GM11168 (cell line): ENCODE data around the gene CDA.

Experiments
- in situ Hi-C: fragments of 300-500 bp; cut with MboI; formaldehyde crosslinking; loops from one replicate; pipeline ENCODE4 v1.12.0; 2022; ENCODE audit warnings: low sequenced_read_pairs; ENCODE audit not compliant: unreplicated experiment

CDA gene

DNA sequence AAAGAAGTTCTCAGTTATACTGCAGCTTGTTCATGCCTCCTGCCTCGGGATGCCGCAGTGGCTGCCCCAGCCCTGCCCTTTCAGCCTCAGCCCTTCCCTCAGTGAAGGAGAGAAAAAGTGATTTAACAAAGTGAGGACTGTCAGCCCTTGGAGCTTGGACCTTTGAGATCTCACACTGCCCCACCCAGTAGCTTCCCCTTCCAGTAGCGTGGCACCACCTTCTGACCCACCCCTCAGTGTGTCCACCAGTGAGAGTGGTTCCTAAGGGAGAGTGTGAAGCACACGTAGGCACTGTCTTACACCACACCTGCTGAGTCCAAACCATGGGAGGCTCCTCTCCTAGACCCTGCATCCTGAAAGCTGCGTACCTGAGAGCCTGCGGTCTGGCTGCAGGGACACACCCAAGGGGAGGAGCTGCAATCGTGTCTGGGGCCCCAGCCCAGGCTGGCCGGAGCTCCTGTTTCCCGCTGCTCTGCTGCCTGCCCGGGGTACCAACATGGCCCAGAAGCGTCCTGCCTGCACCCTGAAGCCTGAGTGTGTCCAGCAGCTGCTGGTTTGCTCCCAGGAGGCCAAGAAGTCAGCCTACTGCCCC lies at the start of gene CDA:
TSS of gene CDA (plus strand) at position 464 of the 592 bp plus-strand sequence. CDS start at position 497, 33 bp downstream.
- in situ Hi-C loops, result no loop called here

DNA sequence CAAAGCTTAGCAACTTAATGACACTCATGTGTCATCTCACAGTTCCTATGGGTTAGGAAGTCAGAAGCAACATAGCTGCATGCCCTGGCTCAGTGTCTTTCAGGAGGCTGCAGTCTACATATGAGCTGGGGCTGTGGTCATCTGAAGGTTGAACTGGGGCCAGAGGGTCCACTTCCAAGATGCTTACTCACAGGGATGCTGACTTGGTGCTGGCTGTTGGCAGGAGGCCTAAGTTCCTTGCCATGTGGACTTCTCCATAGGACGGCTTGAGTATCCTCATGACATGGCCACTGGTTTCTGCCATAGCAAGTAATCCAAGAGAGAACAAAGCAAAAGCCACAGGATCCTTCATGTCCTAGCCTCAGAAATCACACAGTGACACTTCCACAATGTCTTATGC lies 48.6 kb upstream of the CDA start:
- in situ Hi-C loops, result no loop called here

DNA sequence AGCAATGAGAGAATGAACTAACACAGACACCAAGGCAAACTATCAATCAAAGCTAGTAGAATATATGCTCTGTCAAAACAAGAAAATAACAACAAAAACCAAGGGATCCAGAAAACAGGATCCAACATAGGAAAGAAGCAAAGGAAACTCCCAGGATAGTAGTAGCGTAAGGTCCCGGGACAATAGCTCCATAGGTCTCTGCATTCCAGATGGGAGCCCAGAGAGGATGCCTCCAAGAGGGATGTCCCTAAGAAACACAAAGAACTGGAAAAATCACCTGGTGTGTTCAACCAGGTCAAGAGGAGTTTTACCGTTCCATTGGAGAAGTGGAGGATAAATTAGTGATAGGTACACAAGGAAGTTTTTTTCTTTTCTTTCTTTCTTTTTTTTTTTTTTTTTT lies 42.3 kb upstream of the CDA start:
- in situ Hi-C loops, result no loop called here

GRCh38 chr1:20551161-20551560 lies 37.7 kb upstream of the CDA start:
- in situ Hi-C loops, result no loop called here

DNA sequence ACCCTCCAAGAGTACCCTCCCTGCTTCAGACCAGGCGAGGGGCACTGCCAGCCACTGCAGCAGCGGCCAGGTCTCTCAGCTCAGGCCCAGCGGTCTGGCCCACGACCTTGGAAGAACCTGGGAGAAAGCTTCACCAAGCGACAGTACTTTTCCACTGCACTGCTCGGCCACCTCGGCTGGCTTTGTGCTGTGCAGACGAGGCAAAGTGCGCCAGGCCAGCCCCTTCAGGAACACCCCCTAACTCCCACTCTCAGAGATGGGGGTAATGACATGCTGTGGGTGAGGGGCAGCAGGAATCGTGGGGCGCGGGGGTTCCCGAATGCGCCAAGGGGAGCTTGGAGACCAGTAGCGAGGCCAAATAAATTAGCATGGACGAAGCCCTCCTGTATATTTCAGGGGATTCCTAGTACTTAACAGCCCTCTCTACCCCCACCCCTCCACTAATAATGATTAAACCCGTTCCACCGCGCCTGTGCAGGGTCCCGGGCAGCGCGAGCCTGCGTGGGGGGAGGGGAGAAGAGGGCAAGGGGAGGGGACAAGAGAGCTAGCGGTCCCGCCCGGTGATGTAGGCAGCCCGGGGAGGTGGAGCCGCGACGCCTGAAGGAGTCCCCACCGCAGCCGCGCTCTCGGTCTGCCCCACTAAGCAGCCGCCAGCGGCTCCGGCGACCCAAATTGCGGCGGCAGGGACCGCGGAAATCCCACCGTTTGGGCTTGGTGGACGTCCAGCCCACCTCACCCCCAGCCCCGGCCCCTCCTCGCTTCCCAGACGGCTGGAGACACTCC lies 36.8 kb upstream of the CDA start, which contains the start of gene FAM43B:
TSS of gene FAM43B (plus strand) at position 629 of the 783 bp plus-strand sequence. CDS start 401 bp downstream, outside the sequence.
- in situ Hi-C loops, result no loop called here

DNA sequence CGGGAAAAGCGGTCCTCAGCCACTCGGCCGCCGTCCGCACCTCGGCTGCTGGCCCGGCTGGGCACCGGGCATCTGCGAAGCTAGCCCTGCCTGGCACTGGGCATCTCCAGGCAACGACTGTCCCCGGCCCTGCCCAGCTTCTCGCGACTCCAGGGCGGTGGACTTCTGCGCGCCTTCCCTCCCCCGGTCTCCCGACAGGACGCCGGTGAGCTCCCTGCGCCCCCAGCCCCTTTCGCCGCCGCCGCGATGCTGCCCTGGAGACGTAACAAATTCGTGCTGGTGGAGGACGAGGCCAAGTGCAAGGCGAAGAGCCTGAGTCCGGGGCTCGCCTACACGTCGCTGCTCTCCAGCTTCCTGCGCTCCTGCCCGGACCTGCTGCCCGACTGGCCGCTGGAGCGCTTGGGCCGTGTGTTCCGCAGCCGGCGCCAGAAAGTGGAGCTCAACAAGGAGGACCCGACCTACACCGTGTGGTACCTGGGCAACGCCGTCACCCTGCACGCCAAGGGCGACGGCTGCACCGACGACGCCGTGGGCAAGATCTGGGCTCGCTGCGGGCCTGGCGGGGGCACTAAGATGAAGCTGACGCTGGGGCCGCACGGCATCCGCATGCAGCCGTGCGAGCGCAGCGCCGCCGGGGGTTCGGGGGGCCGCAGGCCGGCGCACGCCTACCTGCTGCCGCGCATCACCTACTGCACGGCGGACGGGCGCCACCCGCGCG lies 36.0 kb upstream of the CDA start:
- in situ Hi-C loops, result no loop called here

- in situ Hi-C loops, result no loop called here
Measured at GRCh38 chr1:20555025-20555757, 33.7 kb upstream of the CDA start.

GRCh38 chr1:20555758-20556120 lies 33.2 kb upstream of the CDA start:
- in situ Hi-C loops, result no loop called here

DNA sequence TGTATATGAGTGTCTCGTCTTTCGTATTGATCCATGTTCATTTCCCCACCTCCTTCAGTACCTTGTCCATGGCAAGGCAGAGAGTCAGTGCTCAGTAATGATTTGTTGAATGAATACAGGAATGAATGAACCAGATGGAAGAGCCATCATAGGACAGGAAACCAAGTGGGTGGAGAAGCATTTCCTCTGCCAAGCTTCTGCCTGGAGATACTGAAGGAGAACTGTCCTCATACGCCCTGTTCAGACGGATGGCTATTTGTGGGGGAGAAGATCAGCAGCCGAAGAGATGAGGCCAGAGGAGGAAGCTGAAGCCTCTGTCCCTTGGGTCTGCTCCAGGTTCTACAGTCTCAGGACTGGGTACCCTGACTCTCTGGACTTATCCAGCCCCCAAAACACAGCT lies 30.7 kb upstream of the CDA start:
- in situ Hi-C loops, result no loop called here

DNA sequence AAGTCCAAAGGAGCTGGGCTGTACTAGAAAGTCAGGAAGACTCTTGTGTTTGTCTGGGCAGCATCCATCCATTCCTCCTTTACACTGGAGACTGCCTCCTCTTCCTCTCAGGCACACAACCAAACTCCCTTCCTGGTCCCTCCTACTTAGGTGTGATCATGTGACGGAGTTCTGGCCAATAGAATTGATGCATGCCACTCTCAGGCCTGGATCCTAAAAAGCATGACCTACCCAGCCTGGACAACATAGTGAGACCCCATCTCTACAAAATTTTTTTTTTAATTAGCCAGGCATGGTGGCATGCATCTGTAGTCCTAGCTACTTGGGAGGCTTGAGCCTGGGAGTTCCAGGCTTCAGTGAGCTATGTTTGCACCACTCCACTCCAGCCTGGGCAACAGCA lies 27.9 kb upstream of the CDA start:
- in situ Hi-C loops, result no loop called here

DNA sequence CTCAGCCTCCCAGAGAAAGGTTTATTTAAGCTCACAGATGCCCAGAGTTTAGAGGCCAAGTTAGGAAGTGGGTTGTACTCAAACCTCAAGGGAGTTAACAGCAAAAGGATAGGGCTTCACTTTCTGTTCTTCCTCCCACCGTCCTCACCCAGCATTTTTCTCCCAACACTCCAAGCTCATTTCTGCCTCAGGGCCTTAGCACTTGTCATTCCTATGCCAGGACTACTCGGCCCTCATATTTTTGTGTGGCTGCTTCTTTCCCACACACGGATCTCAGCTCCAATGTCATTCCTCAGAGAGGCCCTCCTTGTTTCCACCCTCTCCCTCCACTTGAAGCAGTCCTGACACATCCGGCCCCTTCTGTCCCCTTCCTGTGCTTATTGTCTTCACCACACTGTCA lies 23.7 kb upstream of the CDA start:
- in situ Hi-C loops, result no loop called here

- in situ Hi-C loops, result loop anchor here (10.0 kb wide), 1 partner anchor 75 kb away; no protein-coding TSS in a partner anchor
Measured at GRCh38 chr1:20569523-20570098, 19.3 kb upstream of the CDA start.

- in situ Hi-C loops, result loop anchor here (10.0 kb wide), 1 partner anchor 73 kb away; no protein-coding TSS in a partner anchor
Measured at GRCh38 chr1:20571427-20571826, 17.5 kb upstream of the CDA start.

- in situ Hi-C loops, result loop anchor here (10.0 kb wide), 1 partner anchor 71 kb away; no protein-coding TSS in a partner anchor
Measured at GRCh38 chr1:20573987-20574386, 14.9 kb upstream of the CDA start.

- in situ Hi-C loops, result loop anchor here (10.0 kb wide), 1 partner anchor 70 kb away; no protein-coding TSS in a partner anchor
Measured at GRCh38 chr1:20574686-20575540, 14.0 kb upstream of the CDA start.

GRCh38 chr1:20575541-20576336 lies 13.2 kb upstream of the CDA start:
- in situ Hi-C loops, result loop anchor here (10.0 kb wide), 1 partner anchor 69 kb away; no protein-coding TSS in a partner anchor

DNA sequence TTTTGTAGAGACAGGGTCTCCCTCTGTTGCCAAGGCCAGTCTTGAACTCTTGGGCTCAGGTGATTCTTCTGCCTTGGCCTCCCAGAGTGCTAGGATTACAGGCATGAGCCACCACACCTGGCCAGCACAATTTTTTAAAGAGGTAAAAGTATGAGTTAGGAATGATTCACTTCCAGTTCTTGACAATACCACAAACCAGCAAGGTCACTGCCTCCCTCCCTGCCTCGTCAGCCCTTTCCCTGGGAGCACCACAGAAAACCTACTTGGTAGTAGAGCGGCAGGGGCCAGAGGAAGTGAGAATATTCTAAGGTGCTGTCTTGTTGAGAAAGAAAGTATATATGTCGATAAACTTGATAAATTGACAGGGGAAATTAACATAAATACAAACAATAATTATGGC lies 10.8 kb upstream of the CDA start:
- in situ Hi-C loops, result loop anchor here (10.0 kb wide), 1 partner anchor 67 kb away; no protein-coding TSS in a partner anchor
